Stimulated activated CD8-positive, alpha-beta memory T cell treated with anti-CD3 and anti-CD28 coated beads, Interleukin-7, amount 100 ng/mL, for 1 hour (primary cell): ENCODE measurements around the gene TMEM120B.

Experiments used
- DNase-seq, 2 donors: peaks; one replicate each; pipeline ENCODE4 v3.0.0-alpha.2; 2020; ENCODE audit warnings: low read depth in 2 of 2

Gene TMEM120B

GRCh38 chr12:121792607-121793439, 80.3 kb downstream of the TMEM120B start:
- DNase-seq = no peak

DNA sequence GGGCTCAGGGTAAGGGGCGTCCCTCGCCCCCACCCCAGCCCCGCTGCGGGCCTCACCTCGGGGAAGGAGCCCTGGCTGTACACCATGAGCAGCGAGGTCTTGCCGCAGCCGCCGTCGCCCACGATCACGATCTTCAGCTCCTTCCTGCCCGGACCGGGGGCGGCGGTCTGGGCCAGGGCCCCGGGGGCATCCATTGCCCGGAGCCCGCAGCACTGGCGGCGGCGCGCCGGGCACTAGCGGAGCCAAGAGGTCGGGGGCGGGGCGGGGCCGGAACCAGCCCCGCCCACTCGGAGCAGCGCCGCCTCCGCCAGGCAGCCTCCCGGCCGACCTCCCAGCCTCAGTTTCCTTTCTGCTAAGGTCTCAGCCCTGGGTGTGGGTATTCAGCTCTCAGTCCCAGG, 80.9 kb downstream of the TMEM120B start, which contains the start of gene RHOF:
RHOF (minus strand) TSS at position 249 of the 398 bp plus-strand sequence; CDS start at position 194, 55 bp downstream.
- DNase-seq = no peak

DNA sequence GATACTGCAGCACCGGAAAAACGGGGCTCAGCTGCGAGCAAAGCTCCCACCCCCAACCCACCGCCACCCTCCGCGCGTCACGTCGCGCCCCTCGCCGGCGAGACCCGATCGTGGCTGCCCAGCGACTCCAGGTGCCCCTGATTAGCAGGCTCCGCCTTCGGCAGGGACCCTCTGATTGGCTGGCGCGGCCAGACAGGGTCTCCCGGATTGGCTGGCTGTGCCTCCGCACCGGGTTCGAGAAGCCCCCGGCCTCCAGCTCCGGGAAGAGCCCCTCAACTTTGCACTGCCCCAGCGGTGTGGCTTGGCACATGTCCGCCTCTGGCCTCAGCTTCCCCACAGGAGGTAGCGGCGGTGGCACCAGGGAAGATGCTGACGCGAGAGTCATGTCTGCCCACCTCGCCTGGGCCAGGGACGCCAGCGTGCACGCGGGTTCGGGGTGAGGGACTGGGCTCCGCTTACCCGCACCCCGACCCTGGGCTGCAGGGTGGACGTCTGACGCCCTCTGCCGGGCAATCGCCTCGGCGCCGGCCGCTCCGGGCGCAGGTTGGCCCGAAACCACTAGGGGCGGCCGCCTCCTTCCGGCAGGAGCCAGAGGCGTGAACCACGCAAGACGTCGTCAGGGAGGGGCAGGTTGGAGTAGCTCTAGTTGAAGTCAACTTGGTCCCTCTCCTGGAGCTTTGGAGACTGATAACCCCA, 81.4 kb downstream of the TMEM120B start:
- DNase-seq = peak; percentile 91 to 93

- no peak for DNase-seq
Observed at GRCh38 chr12:121794534-121795033, 82.0 kb downstream of the TMEM120B start.

DNA sequence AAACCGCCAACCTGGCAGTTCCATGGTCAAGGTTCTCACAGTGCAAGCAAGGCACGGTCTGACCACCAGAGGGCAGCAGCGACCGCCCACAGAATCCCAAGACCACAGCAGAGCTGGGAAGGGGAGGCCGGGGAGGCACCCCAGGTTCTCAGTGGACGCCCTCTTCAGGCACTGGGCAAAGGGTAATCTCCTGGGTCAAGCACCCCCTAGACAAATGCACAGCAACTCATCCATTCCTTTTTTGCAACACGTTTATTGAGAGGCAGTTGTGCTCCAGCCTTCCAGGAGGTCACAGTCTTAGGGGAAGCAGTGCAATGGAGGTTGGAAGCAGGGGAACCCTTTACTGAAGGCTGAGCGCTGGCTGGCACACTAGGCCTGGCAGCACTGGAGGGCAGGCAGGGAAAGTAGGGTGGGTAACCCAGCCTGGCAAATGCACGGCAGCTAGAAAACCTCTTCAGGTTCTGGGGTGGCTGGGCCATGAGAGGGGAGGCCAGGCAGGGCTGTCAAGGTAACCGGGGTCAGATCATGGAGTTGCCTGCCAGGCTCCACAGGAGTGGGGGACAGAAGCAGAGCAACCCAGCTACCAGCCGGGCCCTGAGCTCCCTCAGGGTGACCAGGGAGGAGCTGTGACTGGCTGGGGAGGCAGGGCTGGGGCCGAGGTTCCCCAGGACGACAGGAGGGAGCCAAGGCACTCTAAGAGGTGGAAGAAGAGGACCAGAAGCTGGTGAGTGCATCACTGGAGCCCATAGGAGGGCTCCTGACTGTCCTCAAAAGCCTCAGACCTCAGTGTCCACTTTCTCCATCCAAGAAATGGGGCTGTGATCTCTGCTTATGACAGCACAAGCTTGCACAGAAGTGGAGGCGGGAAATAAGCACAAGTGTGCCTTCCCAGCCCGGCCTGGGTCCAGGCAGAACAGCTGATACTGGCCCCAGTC, 82.7 kb downstream of the TMEM120B start:
- peak in 1 of 2 donors; percentile 78 for DNase-seq

DNA sequence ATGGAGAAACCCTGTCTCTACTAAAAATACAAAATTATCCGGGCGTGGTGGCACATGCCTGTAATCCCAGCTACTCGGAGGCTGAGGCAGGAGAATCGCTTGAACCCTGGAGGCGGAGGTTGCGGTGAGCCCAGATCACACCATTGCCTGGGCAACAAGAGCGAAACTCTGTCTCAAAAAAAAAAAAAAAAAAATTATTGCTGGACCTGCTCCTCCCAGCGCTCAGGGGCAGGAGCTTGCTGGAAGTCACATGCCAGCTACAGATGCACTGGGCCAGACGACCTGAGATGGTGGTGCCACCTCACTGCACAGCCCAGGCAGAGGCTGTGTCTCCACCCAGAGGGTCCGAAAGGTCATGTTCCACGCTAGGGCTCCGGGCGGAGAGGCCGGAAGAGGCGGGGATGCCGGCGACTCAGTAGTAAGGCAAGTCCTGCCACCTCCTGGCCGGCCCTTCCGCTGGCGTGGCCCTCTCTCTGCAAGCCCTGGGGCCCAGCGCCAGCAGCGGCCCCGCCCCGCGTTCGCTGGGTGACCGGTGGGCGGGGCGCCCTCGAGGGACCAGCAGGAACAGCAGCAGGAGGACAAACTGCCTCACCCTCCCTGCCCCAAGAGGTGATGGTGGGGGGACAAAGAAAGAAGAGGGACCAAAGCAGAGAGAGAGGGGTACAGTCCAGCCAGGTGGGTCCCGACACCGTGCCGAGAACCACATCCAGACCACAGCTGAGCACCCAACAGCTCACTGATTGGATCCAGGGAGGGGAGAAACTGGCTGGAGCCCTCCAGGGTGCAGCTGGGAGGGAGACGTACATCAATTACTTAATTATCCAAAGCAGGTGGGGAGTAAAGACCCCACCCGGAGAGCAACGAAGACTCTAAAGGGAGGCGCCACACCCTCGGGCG, 84.6 kb downstream of the TMEM120B start:
- no peak for DNase-seq

GRCh38 chr12:121797937-121798786, 85.6 kb downstream of the TMEM120B start:
- no peak for DNase-seq

- no peak for DNase-seq
Observed at GRCh38 chr12:121798787-121799155, 86.2 kb downstream of the TMEM120B start.

GRCh38 chr12:121799156-121799841, 86.7 kb downstream of the TMEM120B start:
- no peak for DNase-seq

DNA sequence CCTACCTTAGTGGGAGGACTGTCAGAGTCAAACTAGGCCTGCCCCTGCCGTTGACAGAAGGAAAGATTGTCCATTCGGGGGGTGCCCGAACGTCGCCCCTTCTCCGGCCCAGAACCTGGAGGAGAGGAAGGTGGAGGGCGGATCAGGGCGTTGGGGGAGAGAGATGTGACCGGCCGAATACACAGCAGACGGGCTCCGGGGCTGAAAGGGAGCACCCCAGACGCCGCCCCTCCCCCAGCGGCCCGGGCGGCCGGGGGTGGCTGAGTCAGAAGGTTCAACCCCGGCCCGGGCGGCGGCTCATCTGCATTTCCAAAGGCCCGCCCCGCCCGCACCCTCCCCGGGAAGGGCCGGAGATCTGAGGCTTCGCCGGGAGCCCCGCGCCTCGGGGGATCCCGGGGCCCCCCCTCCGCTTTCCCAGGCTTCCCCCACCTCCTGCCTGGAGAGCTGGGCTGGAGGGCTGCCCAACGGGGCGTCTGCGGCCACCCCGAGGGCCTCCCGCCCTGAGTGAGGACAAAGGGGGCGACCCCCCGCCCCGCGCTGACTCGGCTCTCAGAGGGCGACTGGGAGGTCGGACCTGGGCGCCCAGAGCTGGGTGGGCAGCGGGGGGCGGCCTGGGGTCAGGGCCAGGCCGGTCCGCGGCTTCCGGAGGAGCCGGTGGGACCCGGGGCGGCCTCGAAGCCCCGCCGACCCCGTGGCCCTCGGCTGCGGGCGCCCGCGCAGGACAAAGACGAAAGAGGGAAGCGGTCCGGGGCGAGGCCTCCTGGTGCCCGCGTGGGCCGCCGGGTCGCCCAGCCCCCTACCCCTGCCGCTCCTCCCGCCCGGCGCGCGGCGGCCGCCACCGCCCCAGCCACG, 87.5 kb downstream of the TMEM120B start:
- DNase-seq = no peak

DNA sequence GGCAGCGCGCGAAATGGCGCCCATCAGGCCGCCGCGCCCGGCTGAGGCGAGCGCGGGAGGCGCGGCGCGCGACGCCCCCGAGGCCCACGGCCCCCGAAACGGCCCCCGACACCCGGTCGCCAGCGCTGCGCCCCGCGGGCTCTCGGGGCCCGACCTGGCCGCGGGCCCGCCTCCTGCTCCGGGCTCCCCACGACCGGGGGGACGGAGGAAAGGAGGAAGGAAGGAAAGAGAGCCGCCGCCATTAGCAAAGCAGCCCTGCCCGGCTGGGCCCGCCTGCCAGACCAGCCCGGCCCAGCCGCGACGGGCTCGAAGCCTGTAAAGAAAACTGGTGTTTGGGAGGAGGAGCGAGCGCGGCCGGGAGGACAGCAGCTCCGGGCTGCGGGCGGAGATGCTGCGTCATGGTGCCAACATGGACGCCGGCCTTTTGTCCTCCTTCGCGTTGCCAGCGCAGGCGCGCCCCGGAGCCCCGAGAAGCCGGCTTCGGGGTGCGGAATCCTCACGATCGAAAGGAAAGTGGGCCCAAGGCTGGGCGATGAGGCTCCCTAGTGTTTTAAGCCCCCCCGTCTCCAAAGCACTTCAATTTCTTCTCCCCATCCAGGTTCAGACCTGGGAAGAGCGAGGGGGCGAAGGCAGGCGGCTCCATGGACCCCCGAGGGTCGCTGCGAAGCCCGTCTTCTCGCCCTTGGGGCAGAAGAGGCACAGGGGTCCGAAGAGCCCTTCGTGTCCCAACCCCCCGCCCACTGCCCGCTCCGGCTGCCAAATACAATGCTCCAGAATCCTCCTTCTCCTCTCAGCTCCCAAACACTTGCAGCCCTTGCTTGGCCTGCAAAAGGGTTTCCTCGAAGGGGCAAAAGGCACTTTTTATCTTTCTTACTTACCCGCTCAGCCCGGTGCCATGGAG, 88.4 kb downstream of the TMEM120B start:
- DNase-seq = no peak

DNA sequence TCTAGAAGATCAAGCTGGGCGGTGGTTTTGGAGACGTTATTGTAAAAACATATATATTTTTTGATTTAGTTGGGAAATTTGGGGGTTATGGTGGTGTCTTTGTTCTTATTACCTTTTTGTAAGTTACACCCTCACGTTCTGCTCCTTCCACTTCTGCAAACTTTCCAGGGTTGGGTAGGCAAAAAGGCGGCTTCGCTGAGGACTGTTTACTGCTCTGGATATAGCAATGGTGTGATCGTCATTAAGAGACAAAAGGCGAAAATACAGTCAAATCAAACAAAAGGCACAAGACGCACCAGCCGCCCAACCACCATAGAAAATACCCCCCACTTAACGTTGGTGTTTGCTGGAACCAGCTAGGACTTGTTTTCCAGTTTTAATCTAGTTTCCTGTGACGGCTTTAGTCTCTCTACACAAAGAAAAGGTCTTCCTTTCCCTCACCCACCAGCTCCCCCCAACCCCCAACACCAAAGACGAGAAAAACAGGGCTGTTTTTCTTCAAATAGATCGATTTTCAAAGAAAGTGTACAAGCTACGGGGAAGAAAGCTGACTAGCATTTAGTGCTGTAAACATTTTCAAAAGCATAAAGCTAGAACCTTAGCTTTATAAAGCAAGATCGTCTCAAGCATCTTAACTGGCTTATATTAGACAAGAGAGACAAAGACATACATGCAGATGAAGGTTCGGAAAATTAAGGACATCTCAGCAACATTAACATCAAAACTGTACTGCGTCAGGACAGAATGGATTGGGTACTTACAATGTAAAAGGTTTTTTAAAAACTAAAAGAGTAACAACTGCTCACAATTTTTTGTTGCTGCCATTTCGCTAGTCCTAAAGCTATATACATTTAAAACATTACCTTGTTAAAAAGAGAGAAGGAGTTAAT, 89.3 kb downstream of the TMEM120B start:
- DNase-seq = no peak

GRCh38 chr12:121802485-121802842, 89.9 kb downstream of the TMEM120B start:
- DNase-seq = no peak

- peak; percentile 66 to 74 for DNase-seq
Observed at GRCh38 chr12:121802843-121803698, 90.5 kb downstream of the TMEM120B start.

DNA sequence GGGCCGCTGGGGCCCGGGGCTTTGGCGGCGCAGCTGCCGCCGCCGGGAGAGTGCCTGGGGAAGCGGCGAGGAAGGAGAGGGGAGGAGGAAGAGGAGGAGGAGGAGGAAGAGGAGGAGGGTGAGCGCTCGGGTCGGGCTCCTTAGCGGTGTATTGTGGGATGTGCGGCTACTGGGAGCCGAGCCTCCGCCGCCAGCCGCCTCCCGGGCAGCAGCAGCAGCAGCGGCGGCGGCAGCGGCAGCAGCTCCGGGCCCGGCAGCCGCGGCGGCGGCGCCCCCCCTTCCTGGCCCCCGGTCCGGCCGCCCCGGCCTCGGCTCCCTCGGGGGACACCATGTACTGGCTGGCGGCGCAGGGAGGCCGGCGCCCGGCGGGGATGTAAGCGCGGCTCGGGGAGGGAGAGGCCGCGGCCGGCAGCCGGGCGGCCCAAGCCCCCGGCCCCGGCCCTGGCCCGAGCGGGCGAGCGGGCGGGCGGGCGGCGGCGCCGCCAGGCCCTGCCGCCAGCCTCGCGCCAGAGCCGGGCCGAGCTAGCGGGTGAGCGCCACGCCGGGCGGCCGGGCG, 91.4 kb downstream of the TMEM120B start, which contains the start of gene SETD1B:
SETD1B (plus strand) TSS at position 149 of the 556 bp plus-strand sequence. CDS start 729 bp downstream, outside the sequence.
- DNase-seq = no peak
